NCI-H524 treated with DMSO at 0.1 percent for 48 hours (cell line): ENCODE data around the gene CNKSR3.
A peak's percentile ranks its signal among the peaks of the same experiment; 100 is the strongest.

ENCODE experiments used
- DNase-seq: peaks from one replicate; lab custom pipeline; 2025; lab: John Stamatoyannopoulos, UW

The CNKSR3 gene

DNA sequence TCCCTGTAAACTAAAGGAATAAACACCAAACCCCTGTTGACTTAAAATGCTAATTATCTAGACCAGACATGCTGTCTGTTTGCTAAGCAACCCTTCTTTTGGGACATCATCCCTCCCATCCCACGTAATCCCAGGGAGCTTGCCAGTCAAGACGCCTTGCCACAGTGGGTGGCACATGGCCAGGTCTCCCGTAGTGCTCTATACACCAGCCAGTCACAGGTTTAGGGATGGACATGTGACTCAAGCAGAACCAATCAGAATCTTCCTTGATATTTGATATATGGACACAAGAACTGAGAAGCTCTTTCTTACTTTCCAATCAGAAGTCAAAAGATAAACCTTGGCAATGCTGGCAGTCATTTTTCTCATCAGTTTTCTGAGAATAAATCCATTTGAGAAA is 60.0 kb downstream of the CNKSR3 start:
- DNase-seq = no peak

GRCh38 chr6:154448448-154449096 is 61.9 kb downstream of the CNKSR3 start:
- peak; percentile 34 for DNase-seq

DNA sequence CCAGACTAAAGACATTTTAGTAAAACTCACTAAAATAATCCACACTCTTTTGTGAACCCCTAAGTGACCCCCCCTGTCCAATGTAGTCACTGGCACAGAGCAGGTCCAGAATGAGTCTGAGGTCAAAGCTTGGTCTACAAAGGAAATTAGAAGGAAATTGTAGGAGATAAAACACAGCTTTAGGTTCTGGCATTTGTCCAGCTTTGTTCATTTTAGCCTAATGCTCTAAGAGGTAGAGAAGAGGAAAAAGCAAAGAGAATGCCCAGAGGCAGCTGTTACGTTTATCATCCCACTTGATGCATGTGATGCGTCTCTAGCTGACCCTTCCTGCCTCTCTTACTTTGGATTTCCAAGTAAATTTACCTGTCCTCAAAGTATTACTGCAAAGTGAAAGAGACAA is 62.5 kb downstream of the CNKSR3 start:
- DNase-seq = peak; percentile 50

- DNase-seq = no peak
Observed at GRCh38 chr6:154446984-154447383, 63.5 kb downstream of the CNKSR3 start.

- no peak for DNase-seq
Observed at GRCh38 chr6:154445417-154445816, 65.1 kb downstream of the CNKSR3 start.

GRCh38 chr6:154441995-154442310 is 68.5 kb downstream of the CNKSR3 start:
- DNase-seq = no peak

- DNase-seq = no peak
Observed at GRCh38 chr6:154440422-154441043, 70.0 kb downstream of the CNKSR3 start.

- no peak for DNase-seq
Observed at GRCh38 chr6:154440022-154440421, 70.5 kb downstream of the CNKSR3 start.

- DNase-seq = no peak
Observed at GRCh38 chr6:154438882-154439415, 71.5 kb downstream of the CNKSR3 start.

GRCh38 chr6:154435400-154435945 is 75.0 kb downstream of the CNKSR3 start:
- no peak for DNase-seq

DNA sequence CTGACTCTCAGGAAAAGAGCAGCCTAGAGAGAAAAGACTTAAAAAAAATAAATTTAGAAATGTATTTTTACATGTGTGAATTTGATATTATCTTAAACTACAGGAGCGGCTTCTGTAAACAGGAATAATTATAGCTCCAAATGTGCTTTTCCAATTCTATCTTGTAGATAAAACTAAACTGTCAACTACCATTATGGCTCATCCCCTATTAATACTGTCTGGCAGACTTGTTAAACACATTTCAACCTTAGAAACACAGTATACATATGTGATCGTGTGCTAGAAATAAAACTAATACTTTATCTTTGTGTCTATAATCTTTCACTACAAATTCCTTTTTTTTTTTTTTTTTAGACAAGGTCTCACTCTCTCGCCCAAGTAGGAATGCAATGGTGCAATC is 75.8 kb downstream of the CNKSR3 start:
- no peak for DNase-seq

DNA sequence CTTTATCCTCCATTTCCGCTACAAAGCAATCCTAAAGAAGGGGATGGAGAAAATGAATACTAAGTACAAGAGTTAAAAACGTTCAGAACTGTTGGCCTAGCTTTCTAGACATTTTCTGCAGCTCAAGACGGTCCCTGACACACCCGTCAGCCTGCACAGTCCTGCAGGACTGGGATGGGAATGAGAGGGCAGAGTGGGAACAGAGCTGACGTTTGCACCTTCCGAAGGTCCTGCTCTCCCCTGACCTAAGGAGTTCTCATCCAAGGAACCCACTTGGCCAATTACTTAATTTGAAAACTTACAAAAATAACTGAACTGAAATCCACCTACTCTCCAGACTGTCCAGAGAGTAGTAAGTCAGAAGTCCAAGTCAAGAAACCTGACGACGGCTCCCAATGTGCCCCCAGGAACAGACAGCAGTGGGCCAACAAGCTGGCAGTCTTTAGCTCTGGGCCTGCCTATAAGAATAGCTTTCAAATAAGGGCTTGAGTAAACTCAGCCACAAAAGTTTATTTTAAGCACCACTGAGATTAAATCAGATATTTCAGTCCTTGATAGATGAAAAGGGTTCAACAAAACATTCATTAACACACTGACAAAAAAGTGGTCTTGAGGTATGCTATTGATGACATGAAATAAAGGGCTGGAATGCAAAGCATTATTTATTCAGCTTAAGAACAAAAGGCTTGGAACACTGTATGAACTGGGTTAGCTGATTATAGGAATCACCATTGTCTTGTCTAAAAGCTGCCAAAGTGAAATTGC is 76.8 kb downstream of the CNKSR3 start:
- no peak for DNase-seq

DNA sequence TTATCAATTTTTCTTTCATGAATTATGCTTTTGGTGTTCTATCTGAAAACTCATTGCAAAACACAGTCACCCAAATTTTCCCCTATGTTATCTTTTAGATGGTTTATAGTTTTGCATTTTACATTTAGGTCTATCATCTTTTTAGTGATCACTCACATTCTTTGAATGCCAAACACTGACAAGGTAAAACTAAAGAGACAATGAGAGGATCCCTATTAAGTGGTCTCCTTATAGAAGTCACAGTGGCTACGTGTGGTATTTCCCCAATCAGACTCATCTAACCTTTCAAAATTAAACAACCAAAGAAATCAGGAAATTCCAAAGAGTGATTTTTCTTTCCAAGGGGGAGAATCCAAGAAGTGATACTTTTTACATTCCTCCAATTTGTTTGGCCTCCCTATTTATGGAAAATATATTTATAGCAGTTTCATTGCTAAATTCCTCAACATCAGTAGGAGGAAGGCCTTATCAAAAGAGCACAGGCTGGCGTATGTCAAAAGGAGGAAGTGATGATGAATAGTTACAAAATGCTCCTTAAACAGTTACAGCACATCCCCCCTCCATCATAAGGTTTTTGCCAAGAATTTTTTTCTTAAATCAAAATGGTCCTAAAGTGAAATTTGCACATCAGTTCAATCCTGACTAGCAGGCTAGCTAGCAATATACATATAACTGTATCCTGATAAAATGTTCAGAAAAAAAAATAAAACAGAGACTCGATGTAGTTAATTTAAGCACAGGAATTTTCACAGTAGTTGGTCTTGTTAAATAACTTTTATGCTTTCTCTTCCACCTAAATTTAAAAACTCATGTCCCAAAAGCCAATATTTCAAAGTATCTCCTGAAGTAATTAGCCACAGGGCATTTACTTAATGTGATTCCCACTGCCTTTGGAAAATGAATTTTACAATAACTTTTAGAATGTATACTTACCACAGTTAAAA is 77.7 kb downstream of the CNKSR3 start:
- DNase-seq = no peak

DNA sequence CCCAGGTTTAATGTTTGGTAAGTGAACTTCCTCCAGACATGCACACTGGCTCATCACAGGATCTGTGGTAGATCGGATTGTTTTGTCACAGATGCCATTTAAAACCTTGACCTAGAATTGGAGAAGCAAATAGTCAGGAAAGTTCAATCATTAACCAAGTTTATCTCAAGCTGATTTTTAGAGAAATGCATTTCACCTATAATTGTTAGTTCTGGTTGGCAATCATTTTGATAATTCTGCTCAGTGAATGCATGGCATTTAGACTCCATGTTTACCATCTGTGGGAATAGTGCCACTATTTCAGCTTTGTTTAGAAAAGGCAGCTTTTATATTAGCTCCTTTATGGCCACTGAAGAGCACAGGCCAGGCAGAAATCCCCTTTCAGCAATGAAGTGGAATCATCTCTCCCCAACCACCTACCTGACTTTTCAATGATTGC is 80.0 kb downstream of the CNKSR3 start:
- no peak for DNase-seq

DNA sequence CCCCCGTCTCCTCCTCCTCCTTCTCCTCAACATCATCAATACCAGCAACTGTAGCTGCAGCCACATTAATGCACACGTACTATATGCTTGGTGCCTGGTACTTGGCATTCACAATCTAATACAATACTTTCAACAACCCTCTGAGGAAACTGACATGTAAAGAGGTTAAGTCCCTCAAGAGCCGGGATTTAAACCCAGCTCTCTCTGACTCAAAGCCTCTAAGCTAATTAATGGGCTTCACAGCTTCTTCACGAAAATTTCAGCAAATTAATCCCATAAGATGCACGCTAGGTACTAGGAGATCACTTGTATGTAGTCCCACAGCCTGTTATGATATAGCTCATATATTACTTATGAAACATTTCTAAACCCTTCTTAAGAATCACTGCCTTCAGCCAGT is 80.8 kb downstream of the CNKSR3 start:
- DNase-seq = peak; percentile 99

DNA sequence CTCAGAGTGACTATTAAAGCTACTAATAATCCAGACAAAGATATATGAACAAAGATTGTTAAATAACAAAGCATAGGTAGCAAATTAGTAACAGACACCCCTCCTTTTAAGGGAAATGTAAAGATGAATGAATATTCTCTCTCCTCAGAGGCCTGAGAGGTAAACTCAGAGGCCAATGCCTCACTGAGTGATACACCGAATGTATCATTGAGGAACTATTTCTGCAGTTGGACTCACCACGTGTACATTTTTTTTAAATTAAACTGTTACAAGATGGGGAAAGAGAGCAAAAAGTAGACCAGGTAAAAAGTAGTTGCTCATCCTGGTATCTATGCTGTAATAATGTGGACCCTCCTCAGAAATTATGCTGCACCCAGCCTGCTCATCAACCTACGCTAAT is 81.6 kb downstream of the CNKSR3 start:
- no peak for DNase-seq

GRCh38 chr6:154427446-154427845 is 83.0 kb downstream of the CNKSR3 start:
- DNase-seq = no peak

GRCh38 chr6:154426997-154427396 is 83.5 kb downstream of the CNKSR3 start:
- no peak for DNase-seq

DNA sequence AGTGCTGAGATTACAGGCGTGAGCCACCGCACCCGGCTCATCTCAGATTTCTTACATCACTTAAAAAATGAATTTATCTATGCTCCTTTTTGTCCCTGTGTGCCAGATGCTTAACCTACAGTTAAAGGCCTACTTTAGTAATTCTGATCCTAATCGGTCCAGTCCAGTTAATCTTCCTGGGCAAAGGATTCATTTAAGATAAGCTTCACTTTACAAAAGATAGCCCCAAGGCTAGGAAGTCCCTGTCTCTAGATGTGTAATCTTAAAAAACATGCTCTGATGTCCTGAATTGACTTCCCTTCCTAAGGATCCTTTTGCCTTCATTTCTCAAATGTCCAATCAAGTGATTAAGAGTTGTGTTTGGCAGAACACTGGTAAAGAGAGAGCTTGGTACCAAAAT is 85.5 kb downstream of the CNKSR3 start:
- no peak for DNase-seq

DNA sequence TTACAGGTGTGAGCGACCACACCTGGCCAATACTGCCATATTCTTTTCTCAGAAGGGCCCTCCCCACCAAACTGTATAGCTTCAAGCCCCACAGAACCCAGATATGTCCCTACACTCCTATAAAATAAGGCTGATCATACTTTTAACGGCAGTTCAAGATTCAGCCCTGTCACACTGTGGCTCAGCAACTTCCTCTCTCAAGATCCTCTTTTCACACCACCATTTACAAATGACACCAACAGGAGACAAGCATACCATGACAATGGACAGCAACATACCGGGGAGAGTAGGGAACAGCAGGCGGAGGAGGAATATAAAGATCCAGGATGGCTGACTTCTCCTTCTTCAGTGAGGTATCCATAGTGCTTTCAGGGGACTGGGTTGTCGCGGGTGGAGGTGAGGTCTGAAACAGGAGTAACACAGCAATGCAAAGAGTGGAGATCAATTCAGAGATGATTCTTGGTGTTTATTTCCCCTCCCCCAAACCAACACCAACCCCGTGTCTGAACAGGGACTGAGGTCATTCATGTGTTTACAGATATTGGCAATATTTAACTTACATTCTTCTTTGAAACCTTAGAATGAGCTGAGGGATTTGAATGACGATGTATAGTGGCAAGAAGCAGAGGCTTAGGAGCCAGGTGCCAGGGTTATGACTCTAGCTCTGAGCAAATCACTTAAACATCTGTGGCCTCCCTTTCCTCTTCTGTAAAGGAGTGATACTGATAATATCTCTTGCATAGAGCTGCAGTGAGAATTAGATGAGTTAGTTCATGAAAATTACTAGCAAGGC is 96.3 kb downstream of the CNKSR3 start:
- peak; percentile 23 for DNase-seq
